Measurements from ENCODE around the gene ZC3H15.
"Not testable (repeated sequence)": the region's sequence is repeated elsewhere in the genome, so short reads cannot be mapped to it uniquely, and the experiment has no call there.

The ZC3H15 gene

DNA sequence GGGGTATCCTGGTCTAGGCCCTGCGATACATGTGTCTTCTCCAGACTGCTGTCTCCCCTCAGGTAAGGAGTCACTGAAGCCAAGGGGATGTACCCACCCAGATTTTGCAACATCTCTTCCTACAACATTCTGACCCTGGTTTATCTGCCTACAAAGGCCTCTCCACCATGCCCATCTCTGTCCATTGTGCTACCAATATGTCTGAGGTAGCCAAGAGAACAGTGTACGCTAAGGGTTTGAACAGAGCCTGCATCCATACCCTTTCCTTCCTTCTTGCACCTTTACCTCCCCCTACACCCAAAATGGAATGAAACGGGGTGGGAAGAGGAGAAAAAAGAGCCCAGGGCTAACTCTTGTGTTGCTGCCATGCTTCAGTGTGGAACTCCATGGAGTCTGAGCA, 11.9 kb downstream of the ZC3H15 start:
- DNase-seq, result no peak

DNA sequence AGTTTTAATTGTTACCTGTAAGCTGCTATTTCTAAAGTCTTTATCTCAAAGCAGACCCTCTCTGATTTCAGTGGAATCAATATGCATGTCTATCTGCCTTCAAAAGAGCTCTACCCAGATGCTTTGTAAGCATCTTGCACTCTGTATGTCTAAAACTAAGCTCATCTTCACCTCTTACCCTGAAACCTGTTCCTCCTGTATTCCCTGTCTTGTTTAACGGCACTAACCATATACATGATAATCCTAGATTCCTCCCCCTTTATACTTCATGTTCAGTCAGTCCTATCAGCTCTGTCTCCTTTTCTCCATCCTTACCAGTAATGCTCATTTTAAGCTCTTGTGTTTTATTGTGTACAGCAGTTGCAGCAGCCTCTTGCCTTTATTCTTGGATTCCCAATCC, 12.8 kb downstream of the ZC3H15 start:
- DNase-seq, result no peak

DNA sequence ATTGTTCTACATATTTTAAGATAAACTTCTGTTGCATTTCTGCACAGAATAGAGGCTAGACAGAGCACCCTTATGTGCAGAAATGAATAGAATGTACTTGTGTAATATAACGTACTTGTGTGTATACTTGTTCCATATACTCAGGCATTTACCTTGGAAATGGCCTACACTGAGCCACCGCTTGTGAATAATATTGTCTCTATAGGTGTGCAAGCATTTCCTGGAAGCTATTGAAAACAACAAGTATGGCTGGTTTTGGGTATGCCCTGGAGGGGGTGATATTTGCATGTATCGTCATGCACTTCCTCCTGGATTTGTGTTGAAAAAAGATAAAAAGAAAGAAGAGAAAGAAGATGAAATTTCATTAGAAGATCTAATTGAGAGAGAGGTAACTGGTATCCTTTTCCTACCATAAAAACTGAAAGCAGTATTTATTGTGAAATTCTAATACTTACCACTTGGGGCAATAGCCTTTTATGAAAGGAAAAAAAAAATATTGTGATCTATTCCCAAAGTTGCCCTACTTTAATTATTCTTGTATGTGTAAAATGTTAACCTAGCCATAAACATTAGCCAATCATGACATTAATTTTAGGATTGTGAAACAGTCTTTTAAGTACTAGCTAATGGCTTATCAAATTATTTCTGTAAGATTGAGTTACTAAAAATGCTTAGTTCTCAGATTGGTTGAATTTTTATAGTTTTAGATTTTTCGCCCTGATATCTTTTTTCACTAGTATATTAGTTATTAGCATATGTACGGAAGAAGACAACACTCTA, 18.0 kb downstream of the ZC3H15 start:
- peak; percentile 16 for DNase-seq

DNA sequence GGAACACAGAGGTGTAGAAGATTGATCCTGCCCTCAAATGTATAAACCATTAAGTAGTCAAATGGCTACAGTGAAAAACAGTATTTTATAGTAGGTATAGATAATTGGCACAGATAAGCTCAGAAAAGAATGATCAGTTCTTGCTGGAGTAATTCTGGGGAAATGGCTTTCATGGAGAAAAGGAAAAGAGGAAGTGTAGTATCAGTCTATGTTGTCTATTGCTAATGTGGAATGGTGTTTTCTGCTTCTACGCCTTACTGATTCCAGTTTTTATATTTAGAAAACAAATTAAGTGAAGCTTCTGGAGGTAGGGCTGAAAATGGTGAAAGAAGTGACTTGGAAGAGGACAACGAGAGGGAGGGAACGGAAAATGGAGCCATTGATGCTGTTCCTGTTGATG, 22.2 kb downstream of the ZC3H15 start:
- DNase-seq, result no peak

DNA sequence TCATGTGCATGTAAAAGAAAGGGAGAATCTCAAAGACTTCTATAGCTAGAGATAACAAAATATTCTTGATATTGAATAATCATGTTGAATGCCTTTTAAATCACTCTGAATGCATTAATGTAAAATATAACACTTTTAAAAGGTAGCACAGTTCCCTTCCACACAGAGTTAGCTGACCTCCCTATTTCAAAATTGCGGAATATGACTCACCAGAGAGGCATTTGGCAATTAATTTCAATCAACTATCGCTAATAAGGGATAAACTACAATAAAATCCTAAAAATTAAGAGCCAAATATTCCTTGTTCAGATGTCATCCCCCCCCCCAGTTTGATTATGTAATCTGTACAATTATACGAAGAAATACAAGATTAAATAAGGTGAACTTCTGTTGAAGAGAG, 29.3 kb downstream of the ZC3H15 start:
- DNase-seq, result no peak

DNA sequence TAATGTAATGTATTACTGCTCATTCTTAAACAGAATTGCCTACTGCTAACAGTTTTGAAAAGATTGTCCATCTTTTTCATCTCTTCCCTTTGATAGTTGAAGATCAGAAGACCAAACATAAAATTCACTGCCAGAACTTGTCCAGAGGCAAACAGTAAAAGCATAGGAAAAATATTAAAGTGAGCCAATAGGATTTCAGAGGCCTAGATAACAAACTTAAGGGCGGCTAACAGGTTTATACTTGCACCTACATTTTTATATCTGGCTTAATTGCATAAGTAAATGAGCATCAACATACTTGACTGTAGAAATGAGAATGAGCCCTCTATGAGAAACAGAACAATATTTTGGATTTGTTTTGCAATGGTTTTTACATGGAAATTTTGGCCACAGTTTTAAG, 30.3 kb downstream of the ZC3H15 start:
- no peak for DNase-seq

DNA sequence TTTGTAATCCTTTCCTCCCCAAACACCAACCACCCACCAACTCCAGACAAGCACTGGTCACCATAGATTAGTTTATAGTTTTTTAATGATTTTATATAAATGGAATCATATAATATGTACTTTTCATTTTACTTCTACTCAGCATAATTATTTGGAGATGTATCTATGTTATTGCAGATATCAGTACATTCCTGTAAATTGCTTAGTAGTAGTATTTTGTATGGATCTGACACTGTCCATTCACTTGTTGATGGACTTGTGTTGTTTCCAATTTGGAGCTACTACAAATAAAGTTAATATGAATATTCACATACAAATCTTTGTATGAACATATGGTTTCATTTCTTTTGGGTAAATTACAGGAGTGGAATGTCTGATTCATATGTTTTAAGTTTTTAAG, 31.0 kb downstream of the ZC3H15 start:
- DNase-seq, result no peak

DNA sequence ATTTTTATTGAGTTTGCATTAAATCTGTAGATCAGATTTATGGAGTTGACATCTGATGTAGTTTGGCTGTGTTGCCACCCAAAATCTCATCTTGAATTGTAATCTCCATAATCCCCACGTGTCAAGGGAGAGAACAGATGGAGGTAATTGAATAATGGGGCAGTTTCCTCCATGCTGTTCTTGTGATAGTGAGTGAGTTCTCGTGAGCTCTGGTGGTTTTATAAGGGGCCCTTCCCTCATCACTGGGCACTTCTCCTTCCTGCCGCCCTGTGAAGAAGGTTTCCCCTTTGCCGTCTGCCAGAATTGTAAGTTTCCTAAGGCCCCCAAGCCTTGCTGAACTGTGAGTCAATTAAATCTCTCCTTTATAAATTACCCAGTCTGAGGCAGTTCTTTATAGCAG, 32.2 kb downstream of the ZC3H15 start:
- no peak for DNase-seq

DNA sequence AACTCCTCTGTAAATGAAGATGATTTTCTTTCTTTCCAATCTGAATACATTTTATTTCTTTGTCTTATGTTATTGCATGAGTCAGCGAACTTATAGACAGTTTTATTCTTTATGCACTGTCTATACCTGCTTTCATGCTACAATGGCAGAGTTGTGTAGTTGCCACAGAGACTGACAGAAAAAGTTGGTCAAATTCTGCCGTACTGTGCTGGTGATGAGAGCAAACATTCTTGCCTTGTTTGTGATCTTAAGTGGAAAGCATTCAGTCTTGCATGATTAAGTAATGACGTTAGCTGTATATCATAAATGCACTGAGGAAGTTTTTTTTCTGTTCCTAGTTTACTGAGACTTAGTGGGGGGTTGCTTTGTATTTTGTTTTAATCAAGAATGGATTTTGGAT, 32.9 kb downstream of the ZC3H15 start:
- no peak for DNase-seq

DNA sequence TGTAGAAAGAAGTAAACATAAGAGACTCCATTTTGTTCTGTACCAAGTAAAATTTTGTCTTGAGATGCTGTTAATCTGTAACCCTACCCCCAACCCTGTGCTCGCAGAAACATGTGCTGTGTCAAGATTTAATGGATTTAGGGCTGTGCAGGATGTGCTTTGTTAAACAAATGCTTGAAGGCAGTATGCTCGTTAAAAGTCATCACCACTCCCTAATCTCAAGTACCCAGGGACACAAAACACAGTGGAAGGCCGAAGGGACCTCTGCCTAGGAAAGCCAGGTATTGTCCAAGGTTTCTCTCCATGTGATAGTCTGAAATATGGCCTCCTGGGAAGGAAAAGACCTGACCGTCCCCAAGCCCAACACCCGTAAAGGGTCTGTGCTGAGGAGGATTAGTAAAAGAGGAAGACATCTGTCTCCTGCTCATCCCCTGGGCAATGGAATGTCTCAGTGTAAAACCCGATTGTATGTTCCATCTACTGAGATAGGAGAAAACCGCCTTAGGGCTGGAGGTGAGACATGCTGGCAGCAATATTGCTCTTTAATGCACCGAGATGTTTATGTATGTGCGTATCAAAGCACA, 35.6 kb downstream of the ZC3H15 start:
- not testable (repeated sequence) for DNase-seq

DNA sequence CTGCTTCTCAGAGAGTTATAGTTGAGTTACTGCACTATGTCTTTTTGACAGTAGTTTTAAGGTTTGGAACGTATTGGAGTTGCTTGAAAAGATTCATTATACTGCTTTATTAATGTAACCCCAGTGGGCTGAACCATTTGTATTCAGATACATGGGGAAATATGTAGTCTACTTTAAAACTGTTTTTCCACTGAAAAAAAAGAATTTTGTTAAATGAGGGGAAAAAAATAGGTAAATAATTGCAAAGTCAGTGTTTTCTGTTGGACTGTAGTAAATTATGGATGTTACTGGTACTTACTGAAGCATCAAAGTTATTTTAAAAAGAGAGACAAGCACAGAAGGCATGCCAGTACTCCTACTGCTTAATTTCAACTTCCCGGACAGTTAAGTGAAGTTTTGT, 36.4 kb downstream of the ZC3H15 start:
- DNase-seq, result no peak

DNA sequence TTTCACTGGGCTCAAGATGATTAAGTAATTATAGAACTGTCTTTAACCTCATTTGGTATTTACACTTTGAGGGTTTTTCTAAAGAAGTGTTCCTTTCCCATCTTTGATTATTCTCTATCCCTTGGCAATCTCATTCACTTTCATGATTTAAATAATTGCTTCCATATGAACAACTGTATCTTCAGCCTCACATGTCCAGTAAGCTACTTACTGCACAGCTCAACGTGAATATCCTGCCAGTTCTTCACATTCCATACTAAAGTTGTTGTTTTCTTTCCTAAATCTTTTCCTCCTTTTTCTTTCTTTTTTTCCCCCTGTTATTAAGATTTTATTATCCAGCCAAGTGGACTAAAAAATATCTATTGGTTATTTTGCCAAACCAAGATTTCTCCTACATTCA, 37.7 kb downstream of the ZC3H15 start:
- no peak for DNase-seq

DNA sequence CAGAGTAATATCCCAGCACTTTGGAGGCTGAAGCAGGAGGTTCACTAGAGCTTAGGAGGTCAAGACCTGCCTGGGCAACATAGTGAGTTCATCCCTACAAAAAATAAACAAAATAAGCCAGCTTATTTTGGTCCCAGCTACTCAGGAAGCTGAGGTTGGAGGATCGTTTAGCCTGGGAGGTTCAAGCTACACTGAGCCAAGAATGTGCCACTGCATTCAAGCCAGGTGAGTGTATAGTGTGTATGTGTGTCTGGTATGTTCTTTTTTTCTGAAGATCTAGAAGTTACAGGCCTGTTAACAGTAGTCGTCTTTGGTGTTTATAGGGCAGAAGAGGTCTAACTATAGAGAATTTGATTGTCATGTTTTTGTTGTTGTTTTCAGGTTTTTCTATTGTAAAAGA, 40.2 kb downstream of the ZC3H15 start:
- DNase-seq, result no peak

DNA sequence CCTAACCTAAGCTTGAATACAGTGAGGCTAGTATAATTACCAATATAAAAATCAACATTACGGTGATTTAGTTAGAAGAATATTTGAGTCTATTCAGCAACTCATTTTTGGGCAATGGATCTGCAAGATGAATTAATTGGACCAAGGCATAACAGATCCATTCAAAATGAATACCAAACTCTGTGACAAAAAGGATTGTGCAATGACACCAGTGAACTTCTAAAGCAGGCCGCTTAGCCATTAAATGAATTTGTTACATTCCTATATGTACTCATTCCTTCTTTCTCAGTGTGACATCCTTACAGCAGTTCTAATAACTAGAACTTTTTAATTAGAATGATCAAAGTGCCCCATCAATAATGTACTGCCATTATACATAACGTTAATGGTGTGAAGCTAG, 44.3 kb downstream of the ZC3H15 start:
- DNase-seq, result no peak

DNA sequence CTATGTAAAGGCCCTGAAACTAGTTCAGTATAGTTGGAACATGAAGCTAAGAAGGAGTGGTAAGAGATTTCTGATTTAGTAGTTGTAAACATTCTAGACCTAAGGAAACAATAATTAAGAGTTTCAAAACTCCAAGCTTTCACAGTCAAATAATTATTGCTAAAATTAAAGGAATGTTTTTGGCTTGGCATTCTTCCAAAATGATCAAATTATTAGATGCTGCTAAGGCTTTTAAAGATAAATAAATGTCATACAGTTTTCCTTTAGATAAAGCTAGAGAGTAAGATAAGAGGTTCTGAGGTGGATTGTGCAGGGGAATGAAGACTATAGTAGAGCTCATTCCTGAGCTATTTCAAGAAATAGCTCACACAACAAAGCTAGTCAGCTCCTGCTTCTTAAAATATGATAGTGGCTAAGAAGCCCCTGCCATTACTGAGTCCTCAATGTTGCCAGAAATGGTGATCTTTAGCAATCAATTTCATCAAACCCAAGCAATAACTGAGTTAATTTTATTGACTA, 45.3 kb downstream of the ZC3H15 start:
- DNase-seq, result no peak

DNA sequence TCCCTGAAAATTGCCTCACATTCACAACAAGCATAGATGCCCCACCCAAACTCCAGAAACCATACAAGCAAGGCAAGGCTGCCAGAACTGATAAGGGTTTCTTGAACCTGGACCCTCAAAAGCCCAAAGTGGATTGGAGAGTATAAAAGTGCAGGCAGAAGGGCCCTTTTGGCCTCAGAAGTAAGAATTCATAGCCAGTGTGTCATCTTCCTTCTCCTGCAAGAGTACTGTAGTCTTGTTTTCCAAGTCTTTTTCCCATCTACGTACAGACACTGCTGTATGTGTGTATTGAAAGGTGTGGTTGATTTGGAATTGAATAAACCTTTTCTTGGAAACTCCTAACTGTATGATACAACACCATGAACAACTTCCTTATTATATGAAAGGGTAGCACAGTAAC, 46.8 kb downstream of the ZC3H15 start:
- DNase-seq, result no peak

DNA sequence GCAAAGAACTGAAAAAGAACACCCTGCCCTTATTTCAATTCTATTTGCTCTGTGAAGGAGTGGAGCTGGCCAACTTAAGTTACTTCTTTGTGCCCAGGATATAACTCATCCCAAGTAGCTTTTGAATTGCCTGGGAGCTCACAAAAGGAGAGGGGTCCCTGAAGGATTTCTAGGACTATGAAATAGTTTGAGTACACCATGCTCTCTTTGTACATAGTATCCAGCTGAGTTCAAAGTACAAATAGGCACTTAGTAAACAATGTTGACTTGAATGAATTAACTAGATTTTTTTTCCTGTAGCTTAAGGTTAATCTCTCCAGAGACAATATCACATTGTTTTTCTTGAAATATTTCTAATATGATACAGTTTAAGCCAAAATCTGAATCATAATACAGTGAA, 47.7 kb downstream of the ZC3H15 start:
- DNase-seq, result no peak

DNA sequence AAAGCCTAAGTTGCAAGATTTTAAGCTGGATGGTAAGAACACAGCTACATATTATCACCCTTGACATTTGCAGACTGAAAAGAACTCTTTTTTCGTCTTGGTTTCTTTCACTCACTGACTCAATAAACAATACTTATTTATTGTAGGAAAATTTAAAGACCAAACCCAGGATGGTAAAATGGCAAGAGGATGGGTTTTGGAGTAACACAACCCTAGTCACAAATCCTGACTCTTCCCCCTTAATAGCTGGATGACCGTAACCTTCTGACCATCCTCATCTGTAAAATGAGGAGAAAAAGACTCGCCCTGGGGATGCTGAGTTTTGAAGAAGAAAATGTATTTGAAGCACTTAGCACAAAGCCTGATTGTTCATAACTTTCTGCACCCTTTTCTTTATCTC, 48.3 kb downstream of the ZC3H15 start:
- DNase-seq, result no peak

DNA sequence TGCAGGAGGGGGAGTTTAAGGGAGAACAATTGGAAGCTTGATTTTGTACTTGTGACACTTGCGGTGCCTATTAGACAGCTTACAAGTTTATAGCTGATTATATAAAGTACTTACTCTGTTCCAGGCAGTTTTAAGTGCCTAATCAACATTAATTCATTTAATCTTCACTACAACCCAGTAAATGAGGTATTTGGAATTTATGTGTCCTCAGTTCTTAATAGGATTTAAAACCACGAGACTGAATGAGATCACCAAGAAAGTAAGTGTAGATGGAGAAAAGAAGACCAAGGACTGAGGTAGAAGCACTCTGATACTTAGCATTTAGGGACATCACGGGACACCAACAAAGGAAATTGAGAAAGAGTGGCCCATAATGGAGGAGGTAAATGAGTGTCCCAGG, 49.8 kb downstream of the ZC3H15 start:
- DNase-seq, result no peak

DNA sequence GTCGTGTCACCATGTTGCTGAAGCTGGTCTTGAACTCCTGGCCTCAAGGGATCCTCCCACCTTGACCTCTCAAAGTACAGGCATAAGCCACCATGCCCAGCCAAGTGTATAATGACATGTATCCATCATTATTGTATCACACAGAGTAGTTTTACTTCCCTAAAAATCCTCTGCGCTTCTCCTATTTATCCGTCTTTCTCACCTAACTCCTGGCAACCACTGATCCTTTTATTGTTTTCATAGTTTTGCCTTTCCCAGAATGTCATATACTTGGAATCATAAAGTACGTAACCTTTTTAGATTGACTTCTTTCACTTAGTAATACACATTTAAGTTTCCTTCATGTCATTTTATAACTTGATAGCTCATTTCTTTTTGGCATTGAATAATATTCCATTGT, 51.0 kb downstream of the ZC3H15 start:
- no peak for DNase-seq

DNA sequence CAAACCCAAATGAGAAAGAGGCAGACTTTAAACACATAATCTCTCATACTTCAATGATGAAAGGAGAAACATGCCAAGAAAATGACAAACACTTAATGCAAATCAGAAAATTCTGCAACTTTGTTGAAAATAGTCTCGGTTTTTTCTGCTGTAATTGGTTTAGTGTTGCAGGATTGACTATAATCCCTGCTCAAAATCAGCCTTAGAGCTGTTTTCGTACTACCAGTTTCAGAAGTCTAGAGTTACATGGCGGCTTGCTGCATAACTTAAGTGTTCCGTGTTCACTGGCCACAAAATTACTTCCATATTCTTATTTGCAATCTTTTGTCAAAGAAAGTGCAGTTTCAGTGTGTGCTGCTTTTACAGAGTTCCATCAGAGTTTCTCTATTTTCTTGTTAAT, 54.9 kb downstream of the ZC3H15 start:
- no peak for DNase-seq

DNA sequence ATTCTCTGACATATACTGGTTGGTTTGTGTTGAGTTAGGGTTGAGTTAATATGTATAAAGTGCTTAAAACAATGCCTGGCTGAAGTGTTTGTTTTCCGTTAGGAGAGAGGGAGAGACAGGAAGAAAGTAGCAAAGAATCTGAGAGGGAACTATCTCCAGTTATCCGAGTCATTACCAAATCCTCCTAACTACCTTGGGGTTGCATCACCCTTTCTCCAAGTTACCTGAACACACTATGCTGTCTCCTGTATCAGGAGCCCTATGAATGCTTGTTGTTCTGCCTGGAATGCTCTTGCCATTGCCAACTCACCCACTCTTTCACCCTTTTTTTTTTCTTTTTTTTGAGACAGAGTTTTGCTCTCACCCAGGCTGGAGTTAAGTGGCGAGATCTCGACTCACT, 55.9 kb downstream of the ZC3H15 start:
- no peak for DNase-seq

DNA sequence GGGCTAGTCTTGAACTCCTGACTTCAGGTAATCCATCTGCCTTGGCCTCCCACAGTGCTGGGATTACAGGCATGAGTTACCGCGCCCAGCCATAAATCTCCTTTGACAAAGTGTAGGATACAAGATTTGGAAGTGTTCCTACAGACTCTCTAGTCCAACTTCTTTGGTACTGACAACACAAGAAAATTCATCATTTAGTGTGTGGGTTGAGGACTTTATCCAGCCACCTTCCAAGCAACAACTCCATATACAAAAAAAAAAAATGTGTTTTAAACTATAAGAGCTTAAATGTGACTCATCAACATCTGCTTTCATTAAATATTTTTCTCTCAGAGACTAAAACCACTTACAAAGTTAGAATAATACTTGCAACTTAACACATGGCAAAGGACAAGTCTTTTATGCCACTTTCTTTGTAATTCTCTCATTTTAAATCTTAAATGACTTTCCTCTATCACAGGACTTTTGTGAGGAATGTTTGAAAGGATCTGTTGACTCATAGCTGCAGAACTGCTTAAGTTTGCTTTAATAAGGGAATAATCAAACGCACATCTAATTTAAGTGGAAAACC, 57.6 kb downstream of the ZC3H15 start:
- no peak for DNase-seq

DNA sequence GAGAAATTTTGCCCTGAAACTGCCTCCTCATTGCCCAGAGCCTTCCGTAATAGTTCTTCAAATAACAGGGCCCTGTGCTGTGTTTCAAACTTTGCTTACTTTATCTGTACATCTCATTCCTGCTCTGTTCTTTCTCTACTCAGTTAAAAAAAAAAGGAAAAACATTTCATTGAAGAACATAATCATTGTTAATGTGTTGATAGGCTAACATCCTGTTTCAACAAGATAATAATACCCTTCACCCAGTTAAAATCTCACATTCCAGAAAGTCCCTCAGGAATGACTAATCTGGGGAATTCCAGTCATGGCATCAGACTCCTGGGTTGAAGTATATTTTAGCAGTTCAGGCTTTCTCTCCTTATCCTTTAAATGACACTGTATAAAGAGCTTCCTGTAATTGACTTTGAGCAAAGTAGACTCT, 58.2 kb downstream of the ZC3H15 start:
- DNase-seq, result no peak

DNA sequence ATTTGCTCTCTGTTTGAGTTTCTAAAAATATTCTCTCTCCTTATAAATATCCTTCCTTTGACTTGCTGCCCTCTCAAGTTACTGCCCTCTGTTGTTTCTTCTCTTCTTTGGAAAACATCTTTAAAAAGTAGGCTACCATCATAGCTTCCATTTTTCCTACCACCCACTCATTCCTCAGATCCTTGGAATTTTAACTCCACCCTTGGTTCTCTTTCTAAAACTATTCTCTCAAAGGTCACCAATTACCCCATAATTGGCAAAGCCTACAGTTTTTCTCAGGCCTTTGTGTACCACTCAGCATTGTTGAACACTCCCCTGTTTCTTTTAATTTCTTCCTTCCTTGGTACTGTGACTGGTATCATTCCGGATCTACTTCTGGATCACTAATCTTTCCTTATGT, 60.8 kb downstream of the ZC3H15 start:
- no peak for DNase-seq

All from NCI-H1048 (cell line).